ENCODE results near the gene CDC42EP5.

CDC42EP5 gene

GRCh38 chr19:54462047-54462654, 10.9 kb downstream of the CDC42EP5 start:
- no peak for DNase-seq (ENCODE audit: low spot score)

GRCh38 chr19:54461613-54462012, 11.5 kb downstream of the CDC42EP5 start:
- no peak for DNase-seq (ENCODE audit: low spot score)

- no peak for DNase-seq (ENCODE audit: low spot score)
These were observed 11.9 kb downstream of the CDC42EP5 start for GRCh38 chr19:54461210-54461609.

- DNase-seq (ENCODE audit: low spot score): no peak
These were observed 12.7 kb downstream of the CDC42EP5 start for GRCh38 chr19:54460230-54461005.

GRCh38 chr19:54459282-54460229, 13.5 kb downstream of the CDC42EP5 start:
- DNase-seq (ENCODE audit: low spot score): no peak

GRCh38 chr19:54458648-54459281, 14.3 kb downstream of the CDC42EP5 start:
- no peak for DNase-seq (ENCODE audit: low spot score)

GRCh38 chr19:54457773-54458647, 15.1 kb downstream of the CDC42EP5 start:
- DNase-seq (ENCODE audit: low spot score): no peak

GRCh38 chr19:54456423-54457373, 16.4 kb downstream of the CDC42EP5 start:
- DNase-seq (ENCODE audit: low spot score): no peak

GRCh38 chr19:54455786-54456422, 17.2 kb downstream of the CDC42EP5 start:
- no peak for DNase-seq (ENCODE audit: low spot score)

- no peak for DNase-seq (ENCODE audit: low spot score)
These were observed 18.1 kb downstream of the CDC42EP5 start for GRCh38 chr19:54454781-54455675.

GRCh38 chr19:54453921-54454780, 18.9 kb downstream of the CDC42EP5 start:
- DNase-seq (ENCODE audit: low spot score): no peak

- no peak for DNase-seq (ENCODE audit: low spot score)
These were observed 20.5 kb downstream of the CDC42EP5 start for GRCh38 chr19:54452626-54453025.

GRCh38 chr19:54451997-54452396, 21.1 kb downstream of the CDC42EP5 start:
- no peak for DNase-seq (ENCODE audit: low spot score)

GRCh38 chr19:54451331-54451871, 21.7 kb downstream of the CDC42EP5 start:
- no peak for DNase-seq (ENCODE audit: low spot score)

GRCh38 chr19:54449701-54450069, 23.4 kb downstream of the CDC42EP5 start:
- no peak for DNase-seq (ENCODE audit: low spot score)

- DNase-seq (ENCODE audit: low spot score): peak; percentile 97
These were observed 24.1 kb downstream of the CDC42EP5 start, which contains the start of gene LENG8 for GRCh38 chr19:54448774-54449700. Gene LENG8 (plus strand): TSS chr19:54449199. CDS start chr19:54451345, 2,146 bp downstream.
